ENCODE results near the gene ATP1B2.

- TF ChIP-seq, protein P1, sequence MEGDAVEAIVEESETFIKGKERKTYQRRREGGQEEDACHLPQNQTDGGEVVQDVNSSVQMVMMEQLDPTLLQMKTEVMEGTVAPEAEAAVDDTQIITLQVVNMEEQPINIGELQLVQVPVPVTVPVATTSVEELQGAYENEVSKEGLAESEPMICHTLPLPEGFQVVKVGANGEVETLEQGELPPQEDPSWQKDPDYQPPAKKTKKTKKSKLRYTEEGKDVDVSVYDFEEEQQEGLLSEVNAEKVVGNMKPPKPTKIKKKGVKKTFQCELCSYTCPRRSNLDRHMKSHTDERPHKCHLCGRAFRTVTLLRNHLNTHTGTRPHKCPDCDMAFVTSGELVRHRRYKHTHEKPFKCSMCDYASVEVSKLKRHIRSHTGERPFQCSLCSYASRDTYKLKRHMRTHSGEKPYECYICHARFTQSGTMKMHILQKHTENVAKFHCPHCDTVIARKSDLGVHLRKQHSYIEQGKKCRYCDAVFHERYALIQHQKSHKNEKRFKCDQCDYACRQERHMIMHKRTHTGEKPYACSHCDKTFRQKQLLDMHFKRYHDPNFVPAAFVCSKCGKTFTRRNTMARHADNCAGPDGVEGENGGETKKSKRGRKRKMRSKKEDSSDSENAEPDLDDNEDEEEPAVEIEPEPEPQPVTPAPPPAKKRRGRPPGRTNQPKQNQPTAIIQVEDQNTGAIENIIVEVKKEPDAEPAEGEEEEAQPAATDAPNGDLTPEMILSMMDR (IDR thresholded peaks at IDR 0.05): no peak
- no peak for TF ChIP-seq POLR2A (IDR thresholded peaks at IDR 0.05)
Measured at GRCh38 chr17:7612294-7612640, 38.5 kb upstream of the ATP1B2 start.

All from uterus (tissue), 2 donors.